Measurements from ENCODE around the gene KLHL17. TPM values are rescaled to one million over a fixed set of nuclear protein-coding genes. Genes with fewer than 3 reads are reported as not detected.
A peak's percentile ranks its signal among the peaks of the same experiment; 100 is the strongest.
"Not testable (repeated sequence)": the region's sequence is repeated elsewhere in the genome, so short reads cannot be mapped to it uniquely, and the experiment has no call there.

The KLHL17 gene
- total RNA-seq, 1 donor from 2014 or later = 19.6 TPM

DNA sequence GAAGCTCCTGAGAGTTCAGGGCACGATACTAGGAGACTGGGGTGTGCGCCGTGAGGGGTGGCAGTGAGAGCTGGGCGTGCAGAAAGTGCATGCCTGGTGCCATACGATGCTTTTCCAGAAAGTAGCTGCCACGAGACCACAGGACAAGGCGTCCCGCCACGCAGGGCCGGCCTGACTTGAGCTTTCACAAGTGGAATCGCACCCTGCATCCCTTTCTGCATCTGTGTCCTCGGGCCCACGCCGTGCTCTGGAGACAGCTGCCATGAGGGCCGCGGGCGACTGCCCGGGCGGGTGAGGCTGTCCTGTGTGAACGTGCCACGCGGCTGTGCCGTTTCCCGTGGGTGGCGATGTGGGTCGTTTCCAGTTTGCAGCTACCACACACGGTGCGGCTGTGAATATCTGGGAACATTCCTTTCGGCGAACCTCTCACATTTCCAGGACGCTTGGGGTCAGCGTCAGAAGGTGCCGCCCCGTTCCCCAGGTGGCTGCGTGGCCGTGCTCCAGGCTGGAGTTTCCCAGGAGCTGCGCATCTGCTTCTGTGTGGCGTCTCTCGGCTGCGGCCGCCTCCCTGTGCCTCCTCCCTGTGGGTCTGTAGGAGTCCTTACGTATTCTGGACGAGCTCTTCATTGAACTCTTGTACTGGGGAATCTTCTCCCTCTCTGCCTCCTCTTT is 22.5 kb downstream of the KLHL17 start:
- Histone ChIP-seq H3K4me3 (no peak overlapping the region), H3K9me3 (no peaks in the 10 kb centered on the region), H3K27me3 (no peaks in the 10 kb centered on the region), H3K4me1 (no peaks in the 10 kb centered on the region), H3K36me3 (no peaks in the 10 kb centered on the region), H3K27ac (no peak overlapping the region)
- intact Hi-C loops (cut with DNase I) = loop anchor here (5.0 kb wide), 1 partner anchor 74 kb away; no protein-coding TSS in a partner anchor
- no peak for DNase-seq (ENCODE audit: extremely low spot score in 2 of 2)
- TF ChIP-seq, protein P1, sequence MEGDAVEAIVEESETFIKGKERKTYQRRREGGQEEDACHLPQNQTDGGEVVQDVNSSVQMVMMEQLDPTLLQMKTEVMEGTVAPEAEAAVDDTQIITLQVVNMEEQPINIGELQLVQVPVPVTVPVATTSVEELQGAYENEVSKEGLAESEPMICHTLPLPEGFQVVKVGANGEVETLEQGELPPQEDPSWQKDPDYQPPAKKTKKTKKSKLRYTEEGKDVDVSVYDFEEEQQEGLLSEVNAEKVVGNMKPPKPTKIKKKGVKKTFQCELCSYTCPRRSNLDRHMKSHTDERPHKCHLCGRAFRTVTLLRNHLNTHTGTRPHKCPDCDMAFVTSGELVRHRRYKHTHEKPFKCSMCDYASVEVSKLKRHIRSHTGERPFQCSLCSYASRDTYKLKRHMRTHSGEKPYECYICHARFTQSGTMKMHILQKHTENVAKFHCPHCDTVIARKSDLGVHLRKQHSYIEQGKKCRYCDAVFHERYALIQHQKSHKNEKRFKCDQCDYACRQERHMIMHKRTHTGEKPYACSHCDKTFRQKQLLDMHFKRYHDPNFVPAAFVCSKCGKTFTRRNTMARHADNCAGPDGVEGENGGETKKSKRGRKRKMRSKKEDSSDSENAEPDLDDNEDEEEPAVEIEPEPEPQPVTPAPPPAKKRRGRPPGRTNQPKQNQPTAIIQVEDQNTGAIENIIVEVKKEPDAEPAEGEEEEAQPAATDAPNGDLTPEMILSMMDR (IDR thresholded peaks at IDR 0.05) = no peak
- no peak for TF ChIP-seq POLR2AphosphoS5 (IDR thresholded peaks at IDR 0.05; ENCODE audit: insufficient read depth in 1 of 2, low read depth in 1 of 2)
- no peak for TF ChIP-seq POLR2A (IDR thresholded peaks at IDR 0.05)

DNA sequence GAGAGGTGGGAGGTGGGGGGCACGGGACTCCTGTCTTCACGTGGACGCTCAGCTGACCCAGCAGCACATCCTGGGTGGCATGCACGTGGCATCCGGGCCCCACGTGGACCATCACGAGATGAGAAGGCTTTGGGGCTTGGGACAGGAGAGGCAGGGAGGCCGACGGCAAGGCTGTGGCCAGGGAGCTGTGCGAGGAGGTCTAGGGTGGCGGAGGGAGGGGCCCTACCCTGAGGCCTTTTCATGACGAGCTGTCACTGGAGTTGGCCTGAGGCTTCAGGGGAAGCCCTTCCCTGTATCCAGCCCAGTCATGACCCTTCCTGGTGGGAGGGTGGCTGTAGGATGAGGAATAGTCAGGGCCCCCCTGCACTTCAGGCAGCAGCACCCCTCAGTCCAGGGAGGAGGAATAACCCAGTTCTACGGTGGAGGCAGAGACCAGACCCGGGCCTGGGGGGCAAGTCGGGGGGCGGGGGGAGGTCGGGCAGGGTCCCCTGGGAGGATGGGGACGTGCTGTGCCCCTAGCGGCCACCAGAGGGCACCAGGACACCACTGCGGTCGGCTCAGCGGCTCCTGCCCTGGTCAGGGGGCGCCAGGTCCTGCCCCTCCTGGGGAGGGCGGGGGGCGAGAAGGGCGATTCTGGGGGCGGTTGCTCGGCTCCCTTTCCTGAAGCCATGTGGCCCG is 23.6 kb downstream of the KLHL17 start:
- intact Hi-C loops (cut with DNase I) = loop anchor here (5.0 kb wide), 1 partner anchor 73 kb away; no protein-coding TSS in a partner anchor
- Histone ChIP-seq H3K27ac (no peak overlapping the region), H3K27me3 (no peaks in the 10 kb centered on the region), H3K4me1 (no peaks in the 10 kb centered on the region), H3K9me3 (no peaks in the 10 kb centered on the region), H3K4me3 (peak overlapping the region in 1 of 2 donors; percentile 16), H3K36me3 (no peaks in the 10 kb centered on the region)
- no peak for DNase-seq (ENCODE audit: extremely low spot score in 2 of 2)
- TF ChIP-seq, protein P1 (IDR thresholded peaks at IDR 0.05) = peak; percentile 39 to 98 (median 49)
- no peak for TF ChIP-seq POLR2AphosphoS5 (IDR thresholded peaks at IDR 0.05; ENCODE audit: insufficient read depth in 1 of 2, low read depth in 1 of 2)

- no peak for DNase-seq (ENCODE audit: extremely low spot score in 2 of 2)
- TF ChIP-seq, protein P1 (IDR thresholded peaks at IDR 0.05) = no peak
- TF ChIP-seq POLR2AphosphoS5 (IDR thresholded peaks at IDR 0.05; ENCODE audit: insufficient read depth in 1 of 2, low read depth in 1 of 2) = no peak
- TF ChIP-seq POLR2A (IDR thresholded peaks at IDR 0.05) = no peak
- Histone ChIP-seq H3K9me3 (no peaks in the 10 kb centered on the region), H3K36me3 (no peaks in the 10 kb centered on the region), H3K27me3 (no peaks in the 10 kb centered on the region), H3K27ac (no peak overlapping the region), H3K4me1 (no peaks in the 10 kb centered on the region), H3K4me3 (peak overlapping the region in 1 of 2 donors; percentile 16)
- intact Hi-C loops (cut with DNase I) = loop anchor here (5.0 kb wide), 1 partner anchor 73 kb away; no protein-coding TSS in a partner anchor
Observed at GRCh38 chr1:984476-984814, 24.1 kb downstream of the KLHL17 start.

- no peaks in the 10 kb centered on the region for H3K27me3 ChIP-seq
- DNase-seq (ENCODE audit: extremely low spot score in 2 of 2) = no peak
- H3K36me3 ChIP-seq = no peaks in the 10 kb centered on the region
- TF ChIP-seq POLR2A (IDR thresholded peaks at IDR 0.05) (no peak), POLR2AphosphoS5 (IDR thresholded peaks at IDR 0.05; ENCODE audit: insufficient read depth in 1 of 2, low read depth in 1 of 2) (no peak)
- TF ChIP-seq, protein P1 (IDR thresholded peaks at IDR 0.05) = no peak
- no peak overlapping the region for H3K27ac ChIP-seq
- no peaks in the 10 kb centered on the region for H3K4me1 ChIP-seq
- intact Hi-C loops (cut with DNase I) = no loop called here
- H3K4me3 ChIP-seq = no peak overlapping the region
- no peaks in the 10 kb centered on the region for H3K9me3 ChIP-seq
Observed at GRCh38 chr1:985126-985525, 24.7 kb downstream of the KLHL17 start.

DNA sequence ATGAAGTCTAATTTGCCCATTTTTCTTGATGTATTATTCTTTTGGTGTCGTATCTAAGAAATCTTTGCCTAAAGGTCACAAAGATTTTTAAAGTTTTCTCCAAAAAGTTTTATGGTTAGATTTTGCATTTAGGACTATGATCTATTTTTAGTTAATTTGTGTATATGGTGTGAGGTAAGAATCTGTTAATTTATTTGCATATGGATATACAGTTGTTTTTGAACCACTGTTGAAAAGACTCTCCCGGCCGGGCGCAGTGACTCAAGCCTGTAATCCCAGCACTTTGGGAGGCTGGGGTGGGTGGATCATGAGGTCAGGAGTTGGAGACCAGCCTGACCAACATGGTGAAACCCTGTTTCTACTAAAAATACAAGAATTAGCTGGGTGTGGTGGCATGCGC is 27.7 kb downstream of the KLHL17 start:
- H3K27me3 ChIP-seq; H3K4me3 ChIP-seq; DNase-seq (ENCODE audit: extremely low spot score in 2 of 2); H3K4me1 ChIP-seq; H3K36me3 ChIP-seq; H3K27ac ChIP-seq; intact Hi-C loops (cut with DNase I); H3K9me3 ChIP-seq: not testable (repeated sequence)

- H3K4me3 ChIP-seq; DNase-seq (ENCODE audit: extremely low spot score in 2 of 2); H3K36me3 ChIP-seq; intact Hi-C loops (cut with DNase I); H3K27me3 ChIP-seq; H3K9me3 ChIP-seq; H3K4me1 ChIP-seq; H3K27ac ChIP-seq: not testable (repeated sequence)
Observed at GRCh38 chr1:991275-991674, 30.9 kb downstream of the KLHL17 start.

Measured in vagina (tissue), 2 donors.